ENCODE measurements around the gene CDC42EP5. TPM values are rescaled to one million over a fixed set of nuclear protein-coding genes. Genes with fewer than 3 reads are reported as not detected.

CDC42EP5 gene
- total and polyA plus RNA-seq, 2 donors from 2014 or later: 19.3 to 29.9 TPM

DNA sequence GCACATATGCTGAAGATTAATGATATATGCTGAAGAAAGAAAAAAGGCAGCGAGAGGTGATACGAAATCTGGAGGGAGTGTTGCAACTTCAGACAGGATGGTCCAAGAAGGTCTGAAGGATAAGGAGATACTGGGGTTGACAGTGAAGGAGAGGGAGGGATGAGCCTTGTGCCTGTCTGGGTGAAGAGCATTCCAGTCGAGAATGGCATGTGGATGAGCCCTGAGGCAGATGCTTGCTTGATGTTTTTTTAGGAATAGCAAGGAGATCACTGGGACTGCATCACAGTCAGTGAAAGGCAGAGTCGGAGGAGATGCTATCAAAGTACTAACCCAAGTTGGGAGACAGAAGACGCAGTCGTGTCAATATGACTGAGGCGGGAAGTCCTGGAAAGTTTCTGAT lies 16.2 kb upstream of the CDC42EP5 start:
- Histone ChIP-seq H3K27ac (ENCODE audit: low read depth in 2 of 2, low read length in 2 of 2) (no peak overlapping the region), H3K27me3 (ENCODE audit: control insufficient read depth, insufficient read depth, low read length) (no peaks in the 10 kb centered on the region), H3K36me3 (ENCODE audit: control insufficient read depth in 2 of 3, insufficient read depth in 3 of 3, low read length in 3 of 3) (no peaks in the 10 kb centered on the region), H3K9ac (ENCODE audit: low read length in 3 of 3) (no peak overlapping the region), H3K4me3 (ENCODE audit: low read length in 3 of 3) (no peak overlapping the region), H3K4me1 (ENCODE audit: control insufficient read depth in 2 of 3, insufficient read depth in 2 of 3, low read depth in 1 of 3, low read length in 3 of 3) (no peaks in the 10 kb centered on the region), H3K9me3 (ENCODE audit: control insufficient read depth in 2 of 3, insufficient read depth in 1 of 3, low read length in 3 of 3) (no peaks in the 10 kb centered on the region)
- peak in 1 of 5 donors; percentile 4 for DNase-seq
- TF ChIP-seq, protein P1, sequence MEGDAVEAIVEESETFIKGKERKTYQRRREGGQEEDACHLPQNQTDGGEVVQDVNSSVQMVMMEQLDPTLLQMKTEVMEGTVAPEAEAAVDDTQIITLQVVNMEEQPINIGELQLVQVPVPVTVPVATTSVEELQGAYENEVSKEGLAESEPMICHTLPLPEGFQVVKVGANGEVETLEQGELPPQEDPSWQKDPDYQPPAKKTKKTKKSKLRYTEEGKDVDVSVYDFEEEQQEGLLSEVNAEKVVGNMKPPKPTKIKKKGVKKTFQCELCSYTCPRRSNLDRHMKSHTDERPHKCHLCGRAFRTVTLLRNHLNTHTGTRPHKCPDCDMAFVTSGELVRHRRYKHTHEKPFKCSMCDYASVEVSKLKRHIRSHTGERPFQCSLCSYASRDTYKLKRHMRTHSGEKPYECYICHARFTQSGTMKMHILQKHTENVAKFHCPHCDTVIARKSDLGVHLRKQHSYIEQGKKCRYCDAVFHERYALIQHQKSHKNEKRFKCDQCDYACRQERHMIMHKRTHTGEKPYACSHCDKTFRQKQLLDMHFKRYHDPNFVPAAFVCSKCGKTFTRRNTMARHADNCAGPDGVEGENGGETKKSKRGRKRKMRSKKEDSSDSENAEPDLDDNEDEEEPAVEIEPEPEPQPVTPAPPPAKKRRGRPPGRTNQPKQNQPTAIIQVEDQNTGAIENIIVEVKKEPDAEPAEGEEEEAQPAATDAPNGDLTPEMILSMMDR (IDR thresholded peaks at IDR 0.05; ENCODE audit: borderline replicate concordance, extremely low read depth, insufficient read depth): no peak
- FAIRE-seq: no peak
- intact Hi-C loops (cut with DNase I): no loop called here

DNA sequence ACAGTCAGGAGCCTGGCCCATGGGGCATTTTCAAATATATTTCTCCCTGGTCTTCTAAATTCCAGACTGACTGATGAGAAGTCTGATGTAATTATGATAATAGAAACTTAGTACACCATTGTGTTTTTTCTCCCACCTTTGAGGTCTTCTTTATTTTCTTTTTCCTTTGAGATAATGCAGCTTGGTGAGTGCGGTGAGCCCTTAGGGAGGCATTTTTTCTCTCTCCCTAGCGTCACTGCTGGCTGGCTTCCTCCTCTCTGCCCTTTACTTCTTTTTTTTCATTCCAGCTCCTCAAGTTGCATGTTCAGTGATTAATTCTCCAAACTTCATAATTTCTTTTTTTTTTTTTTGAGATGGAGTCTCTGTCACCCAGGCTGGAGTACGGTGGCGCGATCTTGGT lies 12.8 kb upstream of the CDC42EP5 start:
- Histone ChIP-seq H3K27ac (ENCODE audit: low read depth in 2 of 2, low read length in 2 of 2) (no peak overlapping the region), H3K4me1 (ENCODE audit: control insufficient read depth in 2 of 3, insufficient read depth in 2 of 3, low read depth in 1 of 3, low read length in 3 of 3) (no peaks in the 10 kb centered on the region), H3K9me3 (ENCODE audit: control insufficient read depth in 2 of 3, insufficient read depth in 1 of 3, low read length in 3 of 3) (no peaks in the 10 kb centered on the region), H3K27me3 (ENCODE audit: control insufficient read depth, insufficient read depth, low read length) (no peaks in the 10 kb centered on the region), H3K4me3 (ENCODE audit: low read length in 3 of 3) (no peak overlapping the region), H3K9ac (ENCODE audit: low read length in 3 of 3) (no peak overlapping the region), H3K36me3 (ENCODE audit: control insufficient read depth in 2 of 3, insufficient read depth in 3 of 3, low read length in 3 of 3) (no peaks in the 10 kb centered on the region)
- no peak for FAIRE-seq
- intact Hi-C loops (cut with DNase I): no loop called here
- no peak for DNase-seq
- TF ChIP-seq, protein P1 (IDR thresholded peaks at IDR 0.05; ENCODE audit: borderline replicate concordance, extremely low read depth, insufficient read depth): no peak

DNA sequence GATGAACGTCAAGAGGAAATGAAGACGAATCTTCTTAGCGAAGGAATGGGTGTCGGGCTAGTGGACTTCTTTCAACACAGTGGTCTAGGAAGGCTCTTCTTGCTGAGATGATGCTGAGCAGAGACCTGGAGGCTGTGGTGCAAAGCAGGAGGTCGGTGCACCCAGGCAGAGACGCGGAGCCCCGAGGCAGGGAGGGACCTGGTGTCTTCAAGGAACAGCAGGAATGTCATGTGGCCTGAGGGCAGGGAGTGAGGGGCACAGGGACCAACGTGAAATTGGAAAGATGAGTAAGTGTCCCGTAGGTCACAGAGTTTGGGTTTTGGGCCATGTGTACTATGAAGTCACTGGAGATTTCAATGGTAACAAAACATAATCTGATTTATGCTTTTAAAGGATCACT lies 11.4 kb upstream of the CDC42EP5 start:
- no peaks in the 10 kb centered on the region for H3K9me3 ChIP-seq (ENCODE audit: control insufficient read depth in 2 of 3, insufficient read depth in 1 of 3, low read length in 3 of 3)
- no peaks in the 10 kb centered on the region for H3K4me1 ChIP-seq (ENCODE audit: control insufficient read depth in 2 of 3, insufficient read depth in 2 of 3, low read depth in 1 of 3, low read length in 3 of 3)
- TF ChIP-seq, protein P1 (IDR thresholded peaks at IDR 0.05; ENCODE audit: borderline replicate concordance, extremely low read depth, insufficient read depth): no peak
- no peaks in the 10 kb centered on the region for H3K27me3 ChIP-seq (ENCODE audit: control insufficient read depth, insufficient read depth, low read length)
- H3K4me3 ChIP-seq (ENCODE audit: low read length in 3 of 3): no peak overlapping the region
- H3K27ac ChIP-seq (ENCODE audit: low read depth in 2 of 2, low read length in 2 of 2): no peak overlapping the region
- intact Hi-C loops (cut with DNase I): no loop called here
- FAIRE-seq: no peak
- H3K36me3 ChIP-seq (ENCODE audit: control insufficient read depth in 2 of 3, insufficient read depth in 3 of 3, low read length in 3 of 3): no peaks in the 10 kb centered on the region
- DNase-seq: peak in 1 of 5 donors; percentile 15
- H3K9ac ChIP-seq (ENCODE audit: low read length in 3 of 3): no peak overlapping the region

DNA sequence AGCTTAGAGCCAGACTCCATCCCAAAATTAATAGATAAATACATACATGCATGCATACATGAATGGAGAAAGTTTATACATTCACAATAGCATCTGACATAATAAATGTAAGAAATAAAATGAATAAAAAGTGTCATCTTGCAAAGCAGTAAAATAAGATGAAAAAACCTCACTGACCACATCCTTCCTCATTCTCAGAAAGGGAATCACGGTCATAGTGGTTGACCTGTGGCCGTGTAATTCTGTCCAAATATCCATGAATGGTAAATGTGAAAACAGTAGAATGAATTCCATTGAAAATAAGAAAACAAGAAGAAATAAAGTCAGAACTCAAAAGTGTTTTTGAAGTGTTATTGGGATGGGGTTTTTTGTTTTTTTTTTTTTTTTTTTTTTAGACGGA lies 9.8 kb upstream of the CDC42EP5 start:
- no peak for DNase-seq
- intact Hi-C loops (cut with DNase I): no loop called here
- no peak for FAIRE-seq
- Histone ChIP-seq H3K4me1 (ENCODE audit: control insufficient read depth in 2 of 3, insufficient read depth in 2 of 3, low read depth in 1 of 3, low read length in 3 of 3) (no peaks in the 10 kb centered on the region), H3K9me3 (ENCODE audit: control insufficient read depth in 2 of 3, insufficient read depth in 1 of 3, low read length in 3 of 3) (no peaks in the 10 kb centered on the region), H3K36me3 (ENCODE audit: control insufficient read depth in 2 of 3, insufficient read depth in 3 of 3, low read length in 3 of 3) (no peaks in the 10 kb centered on the region), H3K4me3 (ENCODE audit: low read length in 3 of 3) (no peak overlapping the region), H3K27me3 (ENCODE audit: control insufficient read depth, insufficient read depth, low read length) (no peaks in the 10 kb centered on the region), H3K9ac (ENCODE audit: low read length in 3 of 3) (no peak overlapping the region), H3K27ac (ENCODE audit: low read depth in 2 of 2, low read length in 2 of 2) (no peak overlapping the region)
- TF ChIP-seq, protein P1 (IDR thresholded peaks at IDR 0.05; ENCODE audit: borderline replicate concordance, extremely low read depth, insufficient read depth): no peak
